SK-N-SH (cell line): ENCODE data around the gene CPT1B. TPM values are rescaled to one million over a fixed set of nuclear protein-coding genes. Genes with fewer than 3 reads are reported as not detected.

ENCODE experiments used
- CTCF ChIA-PET: fragments of 300-600, 350-600 bp; formaldehyde crosslinking; extraction: SDS; loops from one replicate; lab custom pipeline; 2021; lab: Yijun Ruan, JAX
- POLR2A ChIA-PET: fragments of 350-600 bp; sonication (Branson Sonifier 250); formaldehyde crosslinking; extraction: SDS; loops from one replicate; lab custom pipeline; 2020; ENCODE audit warnings: antibody characterized with exemption, inconsistent platforms; lab: Yijun Ruan, JAX
- DNase-seq: peaks from one replicate; pipeline ENCODE4 v3.0.0; 2012
- H2AFZ ChIP-seq: fragments of 200-600 bp; sonication (generic); 2 replicates; pipeline ENCODE4 v1.8.1; 2016; ENCODE audit warnings: antibody characterized with exemption, mild to moderate bottlenecking, low read depth
- H3F3A ChIP-seq: fragments of 200-600 bp; sonication (generic); replicated peaks from 2 replicates; pipeline ENCODE3; 2016; ENCODE audit warnings: antibody characterized with exemption, mild to moderate bottlenecking; ENCODE audit not compliant: insufficient read depth
- H3K27ac ChIP-seq, 2 experiments: fragments of 200-500 bp in 1 of 2; fragments of 200-600 bp in 1 of 2; sonication (Bioruptor generic) in 1 of 2; sonication (generic), shearing (Covaris generic) in 1 of 2; 2 replicates each; pipeline versions ENCODE4 v1.5.1 to v1.6.1; 2014 to 2016; ENCODE audit warnings: low read depth in 2 of 2, inconsistent platforms in 1 of 2, low read length in 1 of 2, mild to moderate bottlenecking in 1 of 2, mixed read lengths in 1 of 2
- H3K27me3 ChIP-seq: fragments of 200-600 bp; sonication (generic), shearing (Covaris generic); 2 replicates; pipeline ENCODE4 v1.6.1; 2016; ENCODE audit warnings: mixed run types; ENCODE audit not compliant: insufficient read depth
- H3K36me3 ChIP-seq, 2 experiments: fragments of 200-500 bp in 1 of 2; fragments of 200-600 bp in 1 of 2; sonication (Bioruptor generic) in 1 of 2; sonication (generic) in 1 of 2; replicated peaks in 1 of 2; 2 replicates each; pipeline versions ENCODE3 to v1.5.1; 2014 to 2016; ENCODE audit warnings: low read length in 1 of 2, mild to moderate bottlenecking in 1 of 2; ENCODE audit not compliant: insufficient read depth in 2 of 2, control insufficient read depth in 1 of 2
- H3K4me1 ChIP-seq, 2 experiments: fragments of 200-500 bp in 1 of 2; fragments of 200-600 bp in 1 of 2; sonication (Bioruptor generic) in 1 of 2; sonication (generic), shearing (Covaris generic) in 1 of 2; 2 replicates each; pipeline versions ENCODE4 v1.5.1 to v1.6.1; 2014 to 2016; ENCODE audit warnings: low read depth in 1 of 2, low read length in 1 of 2, mixed run types in 1 of 2; ENCODE audit not compliant: insufficient read depth in 2 of 2, control insufficient read depth in 1 of 2
- H3K4me2 ChIP-seq: fragments of 200-600 bp; sonication (generic), shearing (Covaris generic); 2 replicates; pipeline ENCODE4 v1.6.1; 2017; ENCODE audit warnings: mixed run types
- H3K4me3 ChIP-seq, 2 experiments: fragments of 200-500 bp in 1 of 2; fragments of 200-600 bp in 1 of 2; sonication (Bioruptor generic) in 1 of 2; sonication (generic), shearing (Covaris generic) in 1 of 2; 2 replicates each; pipeline versions ENCODE4 v1.5.1 to v1.8.1; 2014 to 2016; ENCODE audit warnings: low read depth in 2 of 2, inconsistent platforms in 1 of 2, low read length in 1 of 2, mild to moderate bottlenecking in 1 of 2, mixed read lengths in 1 of 2, moderate library complexity in 1 of 2
- H3K79me2 ChIP-seq: fragments of 200-600 bp; sonication (generic); 2 replicates; pipeline ENCODE4 v1.8.1; 2017; ENCODE audit warnings: mild to moderate bottlenecking; ENCODE audit not compliant: insufficient read depth
- H3K9ac ChIP-seq: fragments of 200-600 bp; sonication (generic); 2 replicates; pipeline ENCODE4 v1.6.1; 2017; ENCODE audit warnings: mixed run types
- H3K9me2 ChIP-seq: fragments of 200-600 bp; sonication (generic); 2 replicates; pipeline ENCODE4 v1.6.1; 2017; ENCODE audit warnings: mixed run types
- H3K9me3 ChIP-seq: fragments of 200-600 bp; sonication (generic); 2 replicates; pipeline ENCODE4 v1.6.1; 2017; ENCODE audit warnings: mixed run types, mild to moderate bottlenecking, moderate library complexity
- H4K20me1 ChIP-seq: fragments of 200-600 bp; sonication (generic); 2 replicates; pipeline ENCODE4 v1.6.1; 2017; ENCODE audit warnings: mild to moderate bottlenecking, mixed run types; ENCODE audit not compliant: insufficient read depth
- CHD2 ChIP-seq: fragments of 150-350 bp; IDR thresholded peaks from 2 replicates; pipeline ENCODE4 v1.6.1; 2018; ENCODE audit warnings: low read length; ENCODE audit not compliant: partially characterized antibody
- CTCF ChIP-seq: fragments of 200-600 bp; sonication (generic); IDR thresholded peaks from 2 replicates; pipeline ENCODE4 v1.6.1; 2017; ENCODE audit warnings: antibody characterized with exemption, mild to moderate bottlenecking, moderate library complexity
- IRF3 ChIP-seq: fragments of 150-350 bp; IDR thresholded peaks from 2 replicates; pipeline ENCODE4 v1.6.1; 2016; ENCODE audit warnings: mild to moderate bottlenecking, low read depth, low read length
- NFIC ChIP-seq: IDR thresholded peaks from 2 replicates; pipeline ENCODE4 v1.4.0; 2012; ENCODE audit warnings: borderline replicate concordance
- REST ChIP-seq: IDR thresholded peaks from 2 replicates; pipeline ENCODE4 v1.6.1; 2012; ENCODE audit warnings: mild to moderate bottlenecking, low read depth, low read length, moderate library complexity
- SMC3 ChIP-seq: IDR thresholded peaks from 2 replicates; pipeline ENCODE4 v1.6.1; 2012; ENCODE audit warnings: low read depth, low read length, improper control_type of control experiment
- TCF12 ChIP-seq: IDR thresholded peaks from 2 replicates; pipeline ENCODE4 v1.4.0; 2012
- USF1 ChIP-seq: IDR thresholded peaks from 2 replicates; pipeline ENCODE4 v1.4.0; 2012; ENCODE audit warnings: low read depth, borderline replicate concordance
- whole genome bisulfite sequencing: methylation state at CpG from one replicate; pipeline ENCODE4 v1.1.6; 2017; ENCODE audit warnings: low lambda C conversion rate; 5-methylcytosine and 5-hydroxymethylcytosine counted together
- polyA plus RNA-seq, 3 experiments: library from polyadenylated mRNA; depleted of rRNA; stranded (reverse); fragments of >200 nt; gene quantifications; 2 replicates each; pipeline ENCODE4 v1.2.3, GENCODE V29; 2012

CPT1B gene
- polyA plus RNA-seq, 1 of the 3 experiments (the other 2 are of a cell fraction), result 33.2 TPM

GRCh38 chr22:50601669-50602337 lies 23.6 kb upstream of the CPT1B start:
- CTCF ChIA-PET, result interaction anchor here (0.7 to 2.4 kb wide), 8 partner anchors 12 to 361 kb away, joined by 3 to 17 read pairs (median 4); partner anchors contain the start of genes ARSA, SCO2 and SYCE3
- H2AFZ ChIP-seq, result no peak overlapping the region
- WGBS, result 84% methylated on average over 9 of the region's 12 CpGs
- H3F3A ChIP-seq, result no peaks in the 10 kb centered on the region
- peaks cover 0 to 10% of the 10 kb centered on the region in 2 experiments; a peak in 1 of 4 replicates for H3K4me1 ChIP-seq
- H3K79me2 ChIP-seq, result no peaks in the 10 kb centered on the region
- peak; percentile 36 for DNase-seq
- no peaks in the 10 kb centered on the region for H4K20me1 ChIP-seq
- no peaks in the 10 kb centered on the region for H3K9me2 ChIP-seq
- POLR2A ChIA-PET, result interaction anchor here (0.6 to 1.5 kb wide), 6 partner anchors 11 to 94 kb away, joined by 3 to 7 read pairs (median 4); partner anchors contain the start of genes LMF2, SCO2 and SYCE3
- H3K27ac ChIP-seq, result peak overlapping the region in 1 of 2 experiments; percentile 2; a peak in 1 of 4 replicates
- H3K4me3 ChIP-seq, result peak overlapping the region in 1 of 2 experiments; percentile 56; a peak in 1 of 4 replicates
- H3K27me3 ChIP-seq, result no peaks in the 10 kb centered on the region
- no peaks in the 10 kb centered on the region for H3K9me3 ChIP-seq
- H3K9ac ChIP-seq, result no peak overlapping the region
- no peak overlapping the region; the same call in 1 of the 2 replicates for H3K4me2 ChIP-seq
- TF ChIP-seq NFIC (no peak), CTCF (no peak), CHD2 (no peak), TCF12 (no peak), IRF3 (no peak), USF1 (no peak)
- no peaks in the 10 kb centered on the region for H3K36me3 ChIP-seq

GRCh38 chr22:50600967-50601668 lies 22.9 kb upstream of the CPT1B start:
- ChIA-PET POLR2A (interaction anchor here (0.6 to 1.5 kb wide), 6 partner anchors 12 to 93 kb away, joined by 3 to 7 read pairs (median 4); partner anchors contain the start of genes LMF2, SCO2 and SYCE3), CTCF (interaction anchor here (0.7 to 2.4 kb wide), 8 partner anchors 12 to 360 kb away, joined by 3 to 17 read pairs (median 4); partner anchors contain the start of genes ARSA, SCO2 and SYCE3)
- H3K4me3 ChIP-seq, result peak overlapping the region in 1 of 2 experiments; percentile 56; a peak in 3 of 4 replicates
- no peaks in the 10 kb centered on the region for H3F3A ChIP-seq
- H4K20me1 ChIP-seq, result no peaks in the 10 kb centered on the region
- H3K4me1 ChIP-seq, result peaks cover 0 to 10% of the 10 kb centered on the region in 2 experiments; a peak in 1 of 4 replicates
- peak overlapping the region; percentile 73; the same call in 1 of the 2 replicates for H3K4me2 ChIP-seq
- no peaks in the 10 kb centered on the region for H3K36me3 ChIP-seq
- H3K9ac ChIP-seq, result no peak overlapping the region
- WGBS, result 40% methylated on average over 8 of the region's 52 CpGs
- H2AFZ ChIP-seq, result no peak overlapping the region
- no peaks in the 10 kb centered on the region for H3K9me3 ChIP-seq
- H3K27ac ChIP-seq, result peak overlapping the region in 1 of 2 experiments; percentile 62; a peak in 2 of 4 replicates
- no peaks in the 10 kb centered on the region for H3K79me2 ChIP-seq
- H3K9me2 ChIP-seq, result no peaks in the 10 kb centered on the region
- no peaks in the 10 kb centered on the region for H3K27me3 ChIP-seq
- DNase-seq, result peak; percentile 90
- TF ChIP-seq REST, result peak; percentile 2; the same call in 1 of the 2 replicates
- TF ChIP-seq SMC3, result no peak
